IPS-NIHi7 (cell line): ENCODE data around the gene CYSLTR2.

ENCODE experiments used
- DNase-seq: peaks from one replicate; pipeline ENCODE4 v3.0.0; 2012; ENCODE audit warnings: mixed read lengths; ENCODE audit errors: extremely low spot score

Gene CYSLTR2

GRCh38 chr13:48739386-48739964 is 85.7 kb downstream of the CYSLTR2 start:
- DNase-seq = no peak

- no peak for DNase-seq
Measured at GRCh38 chr13:48741377-48741776, 87.6 kb downstream of the CYSLTR2 start.

GRCh38 chr13:48746821-48747220 is 93.1 kb downstream of the CYSLTR2 start:
- DNase-seq = no peak

- DNase-seq = no peak
Measured at GRCh38 chr13:48748681-48749080, 95.0 kb downstream of the CYSLTR2 start.

- no peak for DNase-seq
Measured at GRCh38 chr13:48749144-48749543, 95.4 kb downstream of the CYSLTR2 start.

- peak; percentile 74 for DNase-seq
Measured at GRCh38 chr13:48749699-48750473, 96.2 kb downstream of the CYSLTR2 start.

- no peak for DNase-seq
Measured at GRCh38 chr13:48750588-48751383, 97.1 kb downstream of the CYSLTR2 start.

- DNase-seq = no peak
Measured at GRCh38 chr13:48760626-48761025, 106.9 kb downstream of the CYSLTR2 start.
